ENCODE results near the gene MVB12B.

MVB12B gene

DNA sequence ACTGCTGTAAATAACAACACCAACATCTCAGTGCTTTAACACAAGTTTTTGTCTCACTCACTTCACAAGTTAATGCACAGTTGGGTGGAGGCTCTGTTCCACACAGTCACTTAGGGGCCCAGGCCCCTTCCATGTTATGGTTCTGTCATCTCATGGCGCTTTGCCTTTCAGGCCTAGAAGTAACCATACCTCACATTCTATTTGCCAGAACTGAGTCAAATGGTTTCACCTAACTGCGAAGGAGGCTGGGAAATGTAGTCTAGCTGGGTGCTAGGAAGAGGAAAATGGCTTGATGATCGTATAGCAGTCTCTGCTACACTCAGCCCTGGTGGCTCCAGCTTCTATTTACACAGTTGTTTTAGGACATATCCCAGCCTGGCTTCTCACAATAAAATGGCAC is 23.1 kb upstream of the MVB12B start:
- FAIRE-seq (no peak), DNase-seq (ENCODE audit: low spot score) (no peak)

- no peak for DNase-seq (ENCODE audit: low spot score)
- no peak for FAIRE-seq
These were observed 22.2 kb upstream of the MVB12B start for GRCh38 chr9:126304207-126304970.

DNA sequence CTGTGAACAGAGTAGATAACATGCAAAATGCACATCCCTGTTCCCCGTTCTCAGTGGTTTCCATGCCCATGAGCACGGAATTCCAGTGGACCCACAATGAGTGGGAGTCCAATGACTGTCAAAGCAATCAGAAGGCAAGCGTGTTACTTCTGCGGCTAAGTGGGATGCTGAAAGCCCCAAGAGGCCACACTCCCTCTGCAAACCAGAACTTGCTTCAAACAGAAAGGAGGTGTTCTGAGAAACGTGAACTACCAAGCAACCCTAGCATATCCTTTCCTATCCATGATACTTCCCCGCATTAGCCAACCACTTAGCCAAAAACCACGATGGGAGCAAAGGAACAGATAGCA is 21.7 kb upstream of the MVB12B start:
- DNase-seq (ENCODE audit: low spot score) (no peak), FAIRE-seq (no peak)

- FAIRE-seq (no peak), DNase-seq (ENCODE audit: low spot score) (no peak)
These were observed 20.5 kb upstream of the MVB12B start for GRCh38 chr9:126306071-126306647.

DNA sequence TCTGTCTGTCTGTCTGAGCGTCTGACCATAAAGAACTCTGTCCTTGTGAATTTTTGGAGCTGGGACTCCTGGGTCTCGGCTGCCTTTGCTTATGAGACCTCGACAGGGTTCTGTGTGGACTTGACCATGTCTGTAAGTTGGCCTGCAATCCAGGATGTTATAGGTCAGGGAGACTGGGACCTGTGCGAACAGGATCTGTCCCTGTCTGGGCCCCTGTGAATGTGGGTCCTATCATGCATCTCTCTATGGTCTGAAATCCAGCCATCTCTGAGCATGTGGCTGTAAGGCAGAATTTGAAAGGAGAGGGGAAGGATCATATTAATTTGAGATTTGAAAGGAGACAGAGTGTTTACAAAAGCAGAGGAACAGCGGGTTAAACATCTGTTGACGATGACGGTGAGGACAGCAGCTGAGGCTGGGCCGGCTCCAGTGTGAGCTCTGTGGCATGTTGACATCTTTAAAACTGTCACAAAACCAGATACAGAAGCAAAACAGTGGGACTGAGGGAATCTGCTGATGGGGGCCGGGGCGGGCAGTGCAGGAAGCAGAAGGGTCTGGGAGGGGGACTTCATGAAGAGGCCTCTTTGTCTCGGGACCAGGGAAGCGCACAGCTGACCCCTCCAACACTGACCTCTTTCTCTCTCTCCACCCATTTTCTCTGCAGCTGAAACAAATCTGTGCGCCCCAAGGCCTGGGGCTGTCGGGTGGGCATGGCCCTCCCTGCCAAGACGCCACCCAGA is 19.1 kb upstream of the MVB12B start:
- DNase-seq (ENCODE audit: low spot score) (no peak), FAIRE-seq (no peak)

DNA sequence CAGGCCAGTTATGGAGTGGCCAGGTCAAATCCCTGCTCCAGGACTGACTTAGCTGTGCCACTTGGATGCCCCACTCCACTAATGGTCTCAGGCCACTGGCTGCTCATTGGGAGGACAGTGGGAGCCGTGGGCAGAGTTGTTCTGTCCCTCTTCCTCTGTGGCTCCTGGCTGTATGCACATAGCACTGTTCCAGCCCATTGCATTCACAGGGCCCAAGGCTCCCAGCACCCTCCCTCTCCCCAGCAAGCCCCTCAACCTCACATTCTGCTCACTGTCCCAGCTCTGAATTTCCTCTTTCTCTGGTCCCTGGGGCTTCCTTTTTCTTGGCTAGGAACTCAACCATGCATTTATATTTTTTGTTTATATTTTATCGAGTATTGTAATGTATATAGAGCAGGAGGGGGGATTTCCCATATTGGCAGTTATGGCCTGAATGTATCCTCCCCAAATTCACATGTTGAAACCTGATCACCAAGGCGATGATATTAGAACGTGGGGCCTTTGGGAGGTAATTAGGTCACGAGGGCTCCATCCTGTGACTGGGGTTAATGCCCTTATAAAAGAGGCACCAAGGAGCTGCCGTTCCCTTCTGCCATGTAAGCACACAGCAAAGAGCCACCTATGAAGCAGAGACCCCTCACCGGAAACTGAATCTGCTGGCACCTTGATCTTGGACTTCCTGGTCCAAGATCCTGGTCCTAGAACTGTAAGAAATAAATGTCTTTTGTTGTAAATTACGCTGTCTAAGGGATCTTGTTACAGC is 17.0 kb upstream of the MVB12B start:
- no peak for DNase-seq (ENCODE audit: low spot score)
- no peak for FAIRE-seq

DNA sequence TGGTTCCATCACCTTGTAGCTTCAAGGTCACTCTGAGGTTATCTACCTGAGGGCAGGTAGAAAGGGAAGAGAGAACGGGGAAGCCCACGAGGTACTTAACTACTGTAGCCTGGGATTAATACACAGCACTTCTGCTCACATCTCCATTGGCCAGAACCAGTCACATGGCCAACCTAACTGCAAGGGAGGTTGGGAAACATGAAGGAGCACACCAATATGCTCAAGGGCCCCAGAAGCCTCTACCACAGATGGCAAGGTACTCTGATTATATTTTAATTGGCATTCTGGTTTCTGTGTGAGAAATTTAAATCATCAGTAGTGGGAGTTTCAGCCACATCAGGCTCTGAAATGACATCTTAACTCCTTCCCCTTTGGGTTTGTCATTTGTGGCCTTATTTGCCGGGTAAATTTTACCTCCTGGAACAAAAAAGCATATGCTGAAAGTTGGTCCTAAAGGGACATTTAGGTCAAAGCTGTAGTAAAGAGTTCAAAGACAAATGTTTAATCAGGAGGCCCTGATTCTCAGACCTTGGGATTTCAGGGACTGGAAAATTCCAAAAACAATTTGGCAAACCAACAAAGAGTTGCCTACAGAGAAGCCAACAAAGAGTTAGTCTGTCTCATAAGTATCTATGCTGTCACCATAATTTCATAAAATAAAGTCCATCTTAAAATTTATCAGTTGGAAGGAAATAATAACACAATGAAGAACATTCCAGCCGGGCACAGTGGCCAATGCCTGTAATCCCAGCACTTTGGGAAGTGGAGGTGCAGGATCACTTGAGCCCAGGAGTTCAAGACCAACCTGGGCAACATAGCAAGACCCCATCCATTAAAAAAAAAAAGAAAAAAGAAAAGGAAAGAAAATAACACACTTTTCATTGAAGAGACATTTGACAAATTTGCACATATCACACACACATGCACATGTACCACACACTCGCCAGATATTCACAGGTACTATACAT is 13.8 kb upstream of the MVB12B start:
- DNase-seq (ENCODE audit: low spot score) (no peak), FAIRE-seq (no peak)

DNA sequence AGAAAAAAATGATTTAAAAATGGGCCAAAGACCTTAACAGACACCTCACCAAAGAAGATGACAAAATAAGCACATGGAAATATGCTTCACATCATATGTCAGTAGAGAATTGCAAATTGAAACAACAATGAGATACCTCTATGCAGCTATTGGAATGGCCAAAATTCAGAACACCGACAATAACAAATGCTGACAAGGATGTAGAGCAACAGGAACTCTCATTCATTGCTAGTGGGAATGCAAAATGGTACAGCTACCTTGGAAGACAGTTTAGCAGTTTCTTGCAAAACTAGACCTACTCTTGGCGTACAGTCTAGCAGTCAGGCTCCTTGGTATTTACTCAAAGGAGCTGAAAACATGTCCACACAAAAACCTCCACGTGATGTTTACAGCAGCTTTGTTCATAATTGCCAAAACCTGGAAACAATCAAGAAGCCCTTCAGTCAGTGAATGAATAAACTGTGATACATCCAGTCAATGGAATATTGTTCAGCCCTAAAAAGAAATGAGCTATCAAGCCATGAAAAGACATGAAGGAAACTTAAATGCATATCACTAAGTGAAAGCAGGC is 10.5 kb upstream of the MVB12B start:
- DNase-seq (ENCODE audit: low spot score) = no peak
- FAIRE-seq = no peak

GRCh38 chr9:126317513-126317912 is 9.1 kb upstream of the MVB12B start:
- DNase-seq (ENCODE audit: low spot score) (no peak), FAIRE-seq (no peak)

- DNase-seq (ENCODE audit: low spot score) (no peak), FAIRE-seq (no peak)
These were observed 7.8 kb upstream of the MVB12B start for GRCh38 chr9:126318858-126319257.

DNA sequence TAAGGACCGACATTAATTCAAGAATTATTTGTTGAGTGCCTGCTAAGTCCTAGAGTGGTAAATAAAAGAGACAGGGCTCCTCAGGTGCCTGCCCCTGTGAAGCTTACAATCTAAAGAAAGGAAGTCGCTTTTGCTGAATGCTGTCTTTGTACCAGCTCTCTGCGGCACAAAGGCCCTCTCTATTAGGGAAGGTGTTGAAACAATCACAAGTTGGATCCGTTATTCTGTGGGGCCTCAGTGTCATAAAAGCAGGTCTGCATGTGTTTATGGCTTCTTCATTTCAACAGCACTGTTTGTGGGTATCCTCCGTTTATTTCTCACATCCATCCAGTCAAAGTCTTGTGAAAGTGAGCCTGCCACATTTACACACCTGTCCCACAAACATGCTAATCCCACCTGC is 7.0 kb upstream of the MVB12B start:
- no peak for DNase-seq (ENCODE audit: low spot score)
- no peak for FAIRE-seq

DNA sequence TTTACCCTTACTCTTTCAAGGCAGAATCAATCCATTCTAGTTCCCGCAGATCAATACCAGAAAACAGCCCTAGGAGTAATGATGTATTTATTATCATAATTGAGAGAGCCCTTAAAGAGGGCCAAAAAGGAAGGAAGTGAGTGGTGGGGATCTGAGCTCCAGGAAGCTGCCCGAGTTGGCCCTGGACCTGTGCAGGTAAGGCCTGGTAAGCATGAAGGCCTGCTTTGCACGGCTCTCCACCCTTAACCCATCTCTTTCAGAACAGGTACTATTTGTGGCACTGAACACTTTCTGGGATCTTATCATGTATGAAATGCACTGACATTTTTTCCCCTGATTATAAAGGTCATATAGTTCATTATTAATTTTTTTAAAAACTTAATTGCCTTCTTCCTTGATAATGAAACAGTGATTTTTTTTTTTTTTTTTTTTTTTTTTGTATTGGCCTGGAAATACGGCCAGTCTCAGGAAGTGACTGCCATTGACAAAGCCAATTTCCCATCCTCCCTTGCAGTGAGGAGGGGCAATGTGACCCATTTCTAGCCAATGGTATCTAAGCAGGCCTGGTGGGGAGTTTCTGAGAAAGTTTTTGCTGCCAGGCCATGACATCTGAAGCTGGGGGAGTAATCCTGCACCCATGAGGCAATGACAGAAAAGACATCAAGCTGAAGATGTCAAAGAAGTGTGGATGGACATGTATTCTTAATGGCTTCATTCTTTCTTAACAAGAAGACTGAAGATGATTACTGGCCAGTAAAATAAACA is 6.3 kb upstream of the MVB12B start:
- DNase-seq (ENCODE audit: low spot score) (no peak), FAIRE-seq (no peak)

- DNase-seq (ENCODE audit: low spot score) = no peak
These were observed 4.9 kb upstream of the MVB12B start for GRCh38 chr9:126321742-126322141.

DNA sequence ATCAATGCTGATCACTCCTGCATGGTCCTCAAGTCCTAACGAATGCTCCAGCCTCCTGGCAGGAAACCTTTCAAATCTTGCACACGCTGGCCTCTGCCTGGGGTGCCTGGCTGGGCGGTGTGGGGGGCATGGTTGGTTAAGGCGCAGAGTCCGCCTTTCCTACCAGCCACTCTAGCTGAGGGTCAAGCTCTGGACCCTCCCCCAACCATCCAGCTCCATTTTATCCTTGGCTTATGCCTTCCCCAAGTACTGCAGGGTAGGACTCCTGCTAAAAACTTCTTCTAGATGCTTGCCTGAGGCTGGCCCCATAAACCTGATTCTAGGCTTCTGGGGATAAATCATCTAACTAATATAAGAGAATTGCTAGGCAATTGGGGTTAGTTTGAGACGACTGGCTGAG is 808 bp upstream of the MVB12B start:
- no peak for FAIRE-seq
- no peak for DNase-seq (ENCODE audit: low spot score)

More at GRCh38 chr9:126321742-126322141, 4.9 kb upstream of the MVB12B start:
- FAIRE-seq = no peak

- FAIRE-seq (no peak), DNase-seq (ENCODE audit: low spot score) (no peak)
These were observed 531 bp downstream of the MVB12B start for GRCh38 chr9:126327006-126327713.

GRCh38 chr9:126327714-126328185 is 1.1 kb downstream of the MVB12B start:
- DNase-seq (ENCODE audit: low spot score) (no peak), FAIRE-seq (no peak)

- DNase-seq (ENCODE audit: low spot score) (no peak), FAIRE-seq (no peak)
These were observed 1.8 kb downstream of the MVB12B start for GRCh38 chr9:126328407-126328806.

DNA sequence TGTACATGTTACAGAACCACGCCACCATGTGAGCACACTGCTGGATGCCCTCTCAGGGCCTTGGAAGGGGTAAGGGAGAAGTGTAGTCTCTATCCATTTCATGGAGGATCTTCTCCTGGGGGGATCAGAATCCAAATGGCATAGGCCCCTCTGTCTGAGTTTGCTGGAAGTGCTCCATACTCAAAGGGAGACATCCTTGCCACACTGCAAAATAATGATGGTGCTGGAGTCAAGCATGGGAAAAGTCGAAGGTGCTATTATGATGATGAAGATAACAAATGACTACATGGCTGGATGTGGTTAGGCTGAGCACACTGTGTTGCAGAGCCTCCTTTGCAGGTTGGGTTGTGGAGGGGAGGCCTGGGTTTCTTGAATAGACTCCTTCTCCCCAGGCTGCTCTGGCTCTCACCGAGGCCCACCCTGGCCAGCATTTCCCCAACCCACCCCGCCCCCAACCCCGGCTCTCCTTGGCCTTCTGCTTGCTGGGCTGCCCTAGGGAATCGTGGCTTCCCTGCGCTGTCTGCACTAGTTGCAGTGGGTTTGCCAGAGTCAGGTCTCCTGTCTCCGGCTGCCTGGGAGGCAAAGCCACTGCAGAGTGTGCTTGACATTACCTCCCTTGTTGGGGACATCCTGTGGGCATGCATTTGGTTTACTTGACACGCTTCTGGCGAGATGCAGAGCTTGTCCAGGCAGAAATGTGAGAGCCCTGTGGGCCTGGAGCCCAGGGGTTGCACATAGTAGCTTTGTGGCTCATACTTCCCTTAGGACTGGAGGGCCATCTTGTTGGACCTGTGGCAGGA is 3.0 kb downstream of the MVB12B start:
- DNase-seq (ENCODE audit: low spot score) (no peak), FAIRE-seq (no peak)

Measured in RCC 7860 (cell line).